ENCODE results near the gene RAD54L2.
"Not testable (repeated sequence)": the region's sequence is repeated elsewhere in the genome, so short reads cannot be mapped to it uniquely, and the experiment has no call there.

RAD54L2 gene, protein sequence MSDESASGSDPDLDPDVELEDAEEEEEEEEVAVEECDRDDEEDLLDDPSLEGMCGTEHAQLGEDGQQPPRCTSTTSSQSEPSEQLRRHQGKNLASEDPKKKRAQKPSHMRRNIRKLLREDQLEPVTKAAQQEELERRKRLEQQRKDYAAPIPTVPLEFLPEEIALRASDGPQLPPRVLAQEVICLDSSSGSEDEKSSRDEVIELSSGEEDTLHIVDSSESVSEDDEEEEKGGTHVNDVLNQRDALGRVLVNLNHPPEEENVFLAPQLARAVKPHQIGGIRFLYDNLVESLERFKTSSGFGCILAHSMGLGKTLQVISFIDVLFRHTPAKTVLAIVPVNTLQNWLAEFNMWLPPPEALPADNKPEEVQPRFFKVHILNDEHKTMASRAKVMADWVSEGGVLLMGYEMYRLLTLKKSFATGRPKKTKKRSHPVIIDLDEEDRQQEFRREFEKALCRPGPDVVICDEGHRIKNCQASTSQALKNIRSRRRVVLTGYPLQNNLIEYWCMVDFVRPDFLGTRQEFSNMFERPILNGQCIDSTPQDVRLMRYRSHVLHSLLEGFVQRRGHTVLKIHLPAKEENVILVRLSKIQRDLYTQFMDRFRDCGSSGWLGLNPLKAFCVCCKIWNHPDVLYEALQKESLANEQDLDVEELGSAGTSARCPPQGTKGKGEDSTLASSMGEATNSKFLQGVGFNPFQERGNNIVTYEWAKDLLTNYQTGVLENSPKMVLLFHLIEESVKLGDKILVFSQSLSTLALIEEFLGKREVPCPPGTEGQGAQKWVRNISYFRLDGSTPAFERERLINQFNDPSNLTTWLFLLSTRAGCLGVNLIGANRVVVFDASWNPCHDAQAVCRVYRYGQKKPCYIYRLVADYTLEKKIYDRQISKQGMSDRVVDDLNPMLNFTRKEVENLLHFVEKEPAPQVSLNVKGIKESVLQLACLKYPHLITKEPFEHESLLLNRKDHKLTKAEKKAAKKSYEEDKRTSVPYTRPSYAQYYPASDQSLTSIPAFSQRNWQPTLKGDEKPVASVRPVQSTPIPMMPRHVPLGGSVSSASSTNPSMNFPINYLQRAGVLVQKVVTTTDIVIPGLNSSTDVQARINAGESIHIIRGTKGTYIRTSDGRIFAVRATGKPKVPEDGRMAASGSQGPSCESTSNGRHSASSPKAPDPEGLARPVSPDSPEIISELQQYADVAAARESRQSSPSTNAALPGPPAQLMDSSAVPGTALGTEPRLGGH (N-terminal part only)

DNA sequence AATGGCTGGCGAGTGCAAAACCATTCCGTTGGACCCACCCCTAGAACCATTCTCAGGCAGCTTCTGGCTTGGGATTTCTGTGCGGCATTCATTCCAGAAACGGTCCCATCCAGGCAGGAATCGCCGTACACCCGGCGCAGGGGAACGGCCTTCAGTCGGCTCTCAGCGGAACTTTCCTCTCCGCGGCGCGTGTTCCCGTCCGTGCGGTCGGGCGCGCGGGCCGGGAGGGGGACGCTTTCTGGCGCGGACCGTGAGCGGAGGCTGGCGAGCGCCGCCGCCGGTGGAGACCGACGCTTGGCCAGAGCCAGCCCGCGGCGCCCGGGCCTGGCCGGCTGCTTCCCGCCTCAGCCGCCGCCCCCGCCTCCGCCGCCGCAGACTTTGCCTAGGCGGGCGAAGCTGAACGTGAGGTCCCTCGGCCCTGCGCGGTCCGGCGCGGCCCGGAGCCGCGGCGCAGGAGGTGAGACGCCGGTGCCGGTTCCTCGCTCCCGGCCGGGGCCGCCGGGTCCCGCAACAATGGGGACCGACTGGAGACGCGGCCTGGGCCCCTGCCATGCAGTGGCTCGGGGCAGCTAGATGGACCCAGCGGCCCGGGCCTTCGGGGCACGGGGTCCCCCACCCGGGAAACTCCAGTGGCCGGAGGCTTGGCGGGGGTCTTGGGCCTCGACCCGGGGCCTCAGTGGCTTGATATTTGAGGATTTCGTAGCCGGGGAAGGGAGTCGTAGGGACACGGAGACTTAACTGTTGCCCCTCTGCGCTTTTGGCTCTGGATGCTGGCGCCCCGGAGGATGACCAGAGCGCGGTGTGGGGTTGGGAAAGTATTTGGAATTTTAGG is at the start of gene RAD54L2:
Gene RAD54L2, plus strand, starts transcription at position 261 of the 832 bp plus-strand sequence. CDS start 51,702 bp downstream, outside the sequence.
- peak; percentile 97 for DNase-seq (ENCODE audit: low spot score)

DNA sequence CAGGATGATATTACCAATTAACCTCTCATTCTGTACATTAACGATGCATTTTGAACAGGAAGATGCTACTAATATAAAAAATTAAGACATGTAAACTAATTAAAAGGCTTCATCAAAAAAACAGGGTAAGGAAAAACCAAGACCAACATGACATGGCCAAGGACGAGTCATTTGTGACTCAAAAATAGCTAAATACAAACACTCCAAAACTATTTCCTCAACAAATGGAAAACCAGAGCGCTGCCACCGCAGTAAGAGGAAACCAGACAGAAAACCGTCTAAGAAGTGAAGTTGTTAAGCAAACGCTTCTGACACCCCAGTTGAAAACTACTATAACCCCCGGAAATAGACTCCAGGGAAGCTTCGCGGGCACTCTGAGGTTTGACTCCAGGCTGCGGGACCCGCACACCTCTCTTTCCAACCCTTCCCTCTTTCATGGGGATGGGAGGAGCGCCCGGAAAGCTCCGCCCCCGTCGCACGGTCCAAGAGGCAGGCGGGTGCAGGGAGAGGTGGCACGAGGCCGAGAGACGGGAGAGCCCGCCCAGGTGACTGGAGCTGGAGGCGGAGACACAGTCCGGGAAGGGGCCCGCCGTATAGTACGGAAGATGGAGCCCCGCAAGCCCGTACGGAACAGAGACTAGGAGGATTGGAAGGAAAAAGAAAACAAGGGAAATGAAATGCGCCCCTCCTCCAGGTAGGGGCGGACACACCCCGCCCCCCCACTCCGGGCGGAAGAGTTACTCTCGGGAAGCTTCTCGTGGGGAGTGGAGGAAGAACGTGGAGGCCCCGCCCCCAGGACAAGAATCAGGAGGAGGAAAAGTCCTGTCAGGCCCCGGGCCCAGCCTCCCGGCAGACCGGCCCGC is 39.4 kb upstream of the RAD54L2 start:
- DNase-seq (ENCODE audit: low spot score) = peak; percentile 95

DNA sequence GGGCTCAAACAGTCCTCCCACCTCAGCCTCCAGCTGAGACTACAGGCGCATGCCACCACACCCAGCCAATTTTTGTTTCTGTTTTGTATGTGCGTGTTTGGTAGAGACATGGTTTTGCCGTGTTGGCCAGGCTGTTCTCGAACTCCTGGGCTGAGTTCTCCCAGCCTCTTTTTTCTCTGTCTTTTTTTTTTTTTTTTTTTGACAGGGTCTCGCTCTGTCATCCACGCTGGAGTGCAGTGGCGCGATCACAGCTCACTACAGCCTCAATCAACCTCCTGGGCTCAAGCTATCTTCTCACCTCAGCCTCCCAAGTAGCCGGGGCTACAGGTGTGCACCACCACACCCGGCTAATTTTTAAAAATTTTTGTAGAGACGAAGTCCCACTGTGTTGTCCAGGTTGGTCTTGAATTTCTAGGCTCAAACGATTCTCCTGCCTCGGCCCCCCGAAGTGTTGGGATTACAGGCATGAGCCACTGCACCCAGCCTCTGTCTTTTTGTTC is 37.8 kb upstream of the RAD54L2 start:
- no peak for DNase-seq (ENCODE audit: low spot score)

DNA sequence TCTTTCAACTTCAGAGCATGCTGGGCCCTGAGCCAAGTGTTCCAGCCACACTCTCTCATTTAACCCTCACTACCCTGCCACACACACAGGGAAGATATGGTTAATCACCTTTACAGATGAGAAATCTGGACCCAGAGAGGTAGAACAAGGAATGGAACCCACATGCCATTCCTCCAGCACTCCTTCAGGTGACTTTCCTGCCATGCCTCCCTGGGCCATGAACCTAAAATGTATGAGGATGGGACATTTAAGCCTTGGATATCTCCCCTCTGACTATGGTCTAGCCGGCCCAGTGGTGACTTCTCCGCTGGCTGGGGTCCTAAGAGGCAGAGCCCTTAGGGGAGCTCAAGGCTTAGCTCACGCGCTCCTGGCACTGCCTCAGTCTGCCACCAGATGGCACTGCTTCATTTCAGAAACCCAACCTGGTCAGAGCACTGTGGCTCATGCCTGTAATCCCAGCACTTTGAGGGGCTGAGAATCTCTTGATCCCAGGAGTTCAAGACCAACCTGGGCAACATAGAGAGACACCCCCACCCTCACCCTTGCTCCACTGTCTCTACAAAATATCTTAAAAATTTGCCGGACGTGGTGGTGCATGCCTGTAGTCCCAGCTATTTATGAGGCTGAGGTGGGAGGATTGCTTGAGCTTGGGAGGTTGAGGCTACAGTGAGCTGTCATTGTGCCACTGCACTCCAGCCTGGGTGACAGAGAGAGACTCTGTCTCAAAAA is 36.5 kb upstream of the RAD54L2 start:
- peak; percentile 74 for DNase-seq (ENCODE audit: low spot score)

DNA sequence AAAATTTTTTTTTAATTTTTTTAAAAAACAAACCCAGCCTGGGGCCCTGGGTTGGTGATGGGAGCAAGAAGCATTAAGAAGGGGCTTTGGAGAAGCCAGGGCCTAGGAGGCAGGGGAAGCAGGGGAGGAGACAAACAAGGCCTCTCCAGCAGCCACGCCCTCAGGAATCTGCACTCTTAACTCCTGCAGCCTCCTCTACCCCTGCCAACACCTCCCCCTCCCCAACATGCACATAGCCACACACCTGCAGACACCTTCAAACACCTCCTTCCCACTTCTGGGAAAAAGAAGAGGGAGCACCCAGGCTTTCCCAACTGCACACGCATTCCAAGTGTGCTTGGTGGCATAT is 36.0 kb upstream of the RAD54L2 start:
- DNase-seq (ENCODE audit: low spot score) = no peak

DNA sequence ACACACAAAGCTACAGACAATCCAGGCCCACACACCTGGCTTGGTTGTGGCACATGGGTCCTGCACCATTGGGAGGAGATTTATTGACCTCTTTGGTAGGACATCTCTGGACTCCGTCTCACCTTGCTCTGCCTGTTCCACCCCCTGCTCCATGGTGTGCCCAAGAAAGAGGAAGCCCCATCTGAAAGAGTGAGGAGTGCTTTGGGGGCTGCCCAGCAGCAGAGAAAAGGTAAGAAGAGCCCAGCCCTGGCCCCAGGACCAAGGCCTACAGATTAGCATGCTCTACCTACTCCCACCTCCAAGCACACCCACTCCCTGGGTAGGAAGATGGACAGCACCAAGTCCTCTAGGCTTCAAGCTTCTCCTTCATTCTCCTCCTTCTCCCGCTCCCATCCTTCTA is 35.5 kb upstream of the RAD54L2 start:
- no peak for DNase-seq (ENCODE audit: low spot score)

DNA sequence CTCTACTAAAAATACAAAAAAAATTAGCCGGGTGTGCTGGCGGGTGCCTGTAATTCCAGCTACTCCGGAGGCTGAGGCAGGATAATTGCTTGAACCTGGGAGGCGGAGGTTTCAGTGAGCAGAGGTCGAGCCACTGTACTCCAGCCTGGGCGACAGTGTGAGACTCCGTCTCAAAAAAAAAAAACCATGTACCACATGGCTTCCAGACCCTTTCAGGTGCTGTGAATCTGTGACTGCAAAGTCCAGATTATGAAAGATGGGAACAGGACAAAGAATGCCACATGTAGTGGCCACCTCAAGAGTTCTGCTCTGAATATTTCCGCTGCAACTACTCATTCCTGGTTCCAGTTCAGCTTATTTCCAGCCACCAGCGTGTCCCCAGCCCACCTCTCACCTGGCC is 30.3 kb upstream of the RAD54L2 start:
- DNase-seq (ENCODE audit: low spot score) = no peak

DNA sequence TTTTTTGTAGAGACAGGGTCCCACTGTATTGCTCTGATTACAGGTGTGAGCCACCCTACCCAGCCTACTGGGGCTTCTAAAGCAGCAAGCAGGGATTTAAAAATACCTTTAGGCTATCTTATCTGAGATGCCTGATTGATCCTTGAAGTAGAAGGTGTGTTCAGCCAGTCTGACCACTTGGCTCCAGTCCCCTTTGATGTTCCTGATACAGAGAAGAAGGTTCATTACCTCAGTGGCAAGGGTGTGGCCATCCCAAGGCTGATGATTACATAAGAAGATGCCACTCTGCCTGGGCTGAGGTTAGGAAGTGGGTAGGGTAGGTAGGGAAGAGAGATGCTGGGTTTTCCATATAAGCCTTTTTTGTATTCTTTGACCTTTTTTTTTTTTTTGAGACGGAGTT is 27.5 kb upstream of the RAD54L2 start:
- no peak for DNase-seq (ENCODE audit: low spot score)

DNA sequence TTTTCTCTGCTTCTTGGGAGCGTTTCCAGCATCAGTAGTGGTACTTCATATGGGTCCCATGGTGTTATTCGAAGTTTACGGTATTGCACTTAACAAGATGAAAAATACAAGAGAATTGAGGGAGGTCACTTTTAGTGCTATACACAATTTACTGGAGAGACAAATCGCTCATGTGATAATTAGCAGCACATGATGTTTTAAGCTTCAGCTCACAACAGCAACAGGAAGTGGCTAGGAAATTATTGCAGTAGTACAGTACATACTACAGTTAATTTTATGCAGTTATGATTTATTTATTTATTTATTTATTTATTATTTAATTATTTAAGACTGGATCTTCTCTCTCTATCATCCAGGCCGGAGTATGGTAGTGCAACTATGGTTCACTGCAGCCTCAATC is 24.3 kb upstream of the RAD54L2 start:
- DNase-seq (ENCODE audit: low spot score) = no peak

DNA sequence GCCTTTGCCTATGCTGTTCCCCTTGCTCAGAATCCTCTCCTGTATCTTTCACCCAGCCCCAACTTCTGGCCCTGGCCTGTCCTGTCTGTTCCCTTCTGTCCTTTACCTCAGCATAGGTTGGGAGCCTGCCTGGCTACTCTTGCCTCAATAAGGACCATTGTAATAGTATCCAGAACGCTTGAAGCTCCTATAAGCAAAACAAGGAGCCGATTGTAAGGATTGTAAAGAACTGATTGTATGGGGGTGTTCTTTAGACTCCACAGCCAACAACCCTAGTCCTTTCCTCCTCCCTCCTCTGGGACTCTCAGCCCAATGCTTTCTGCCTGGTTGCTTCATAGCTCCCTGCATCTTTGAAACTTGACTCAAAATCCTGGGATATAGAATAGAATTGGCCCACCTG is 18.7 kb upstream of the RAD54L2 start:
- DNase-seq (ENCODE audit: low spot score) = no peak

DNA sequence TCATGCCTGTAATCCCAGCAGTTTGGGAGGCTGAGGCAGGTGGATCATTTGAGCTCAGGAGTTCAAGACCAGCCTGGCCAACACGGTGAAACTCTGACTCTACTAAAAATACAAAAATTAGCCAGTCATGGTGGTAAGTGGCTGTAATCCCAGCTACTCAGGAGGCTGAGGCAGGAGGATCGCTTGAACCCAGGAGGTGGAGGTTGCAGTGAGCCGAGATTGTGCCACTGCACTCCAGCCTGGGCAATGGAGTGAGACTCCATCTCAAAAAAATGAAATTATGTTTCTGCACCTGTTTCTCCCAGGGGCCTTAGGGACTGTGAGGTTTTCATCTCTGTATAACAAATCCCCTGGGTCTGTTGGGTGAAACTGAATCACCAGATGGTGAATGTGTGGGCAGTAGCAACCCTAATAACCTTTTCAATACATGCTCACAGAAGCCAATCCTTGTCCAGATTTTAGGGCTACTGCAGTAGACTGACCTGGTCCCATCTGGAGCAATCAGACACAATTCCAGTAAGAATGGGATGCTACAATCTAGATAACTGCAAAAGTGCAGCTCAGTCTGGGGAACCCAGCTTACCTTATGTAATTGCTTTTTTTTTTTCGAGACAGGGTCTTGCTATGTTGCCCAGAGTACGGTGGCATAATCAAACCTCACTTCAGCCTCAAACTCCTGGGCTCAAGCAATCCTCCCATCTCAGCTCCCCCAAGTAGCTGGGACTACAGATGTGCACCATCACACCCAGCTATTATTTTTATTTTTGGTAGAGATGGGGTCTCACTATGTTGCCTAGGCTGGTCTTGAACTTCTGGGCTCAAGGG is 17.4 kb upstream of the RAD54L2 start:
- DNase-seq (ENCODE audit: low spot score) = not testable (repeated sequence)

DNA sequence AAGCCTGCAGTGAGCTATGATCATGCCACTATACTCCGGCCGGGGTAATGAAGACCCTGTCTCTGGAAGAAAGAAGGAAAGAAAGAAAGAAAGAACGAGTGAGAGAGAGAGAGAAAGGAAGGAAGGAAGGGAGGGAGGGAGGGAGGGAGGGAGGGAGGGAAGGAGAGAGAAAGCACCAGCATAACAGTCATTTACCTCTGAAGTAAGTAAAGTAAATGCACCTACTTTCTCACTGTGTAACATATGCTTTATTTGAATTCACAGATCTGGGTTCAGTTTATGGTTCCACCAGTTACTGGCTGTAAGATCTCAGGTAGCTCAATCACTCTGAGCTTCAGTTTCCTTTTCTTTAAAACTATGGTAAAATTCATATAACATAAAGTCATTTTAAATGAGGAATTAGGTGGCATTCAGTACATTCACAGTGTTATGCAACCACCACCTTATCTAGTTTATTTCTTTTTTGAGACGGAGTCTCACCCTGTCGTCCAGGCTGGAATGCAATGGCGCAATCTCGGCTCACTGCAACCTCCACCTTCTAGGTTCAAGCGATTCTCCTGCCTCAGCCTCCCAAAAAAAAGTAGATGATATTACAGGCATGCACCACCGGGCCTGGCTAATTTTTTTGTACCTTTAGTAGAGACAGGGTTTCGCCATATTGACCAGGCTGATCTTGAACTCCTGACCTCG is 16.1 kb upstream of the RAD54L2 start:
- no peak for DNase-seq (ENCODE audit: low spot score)

DNA sequence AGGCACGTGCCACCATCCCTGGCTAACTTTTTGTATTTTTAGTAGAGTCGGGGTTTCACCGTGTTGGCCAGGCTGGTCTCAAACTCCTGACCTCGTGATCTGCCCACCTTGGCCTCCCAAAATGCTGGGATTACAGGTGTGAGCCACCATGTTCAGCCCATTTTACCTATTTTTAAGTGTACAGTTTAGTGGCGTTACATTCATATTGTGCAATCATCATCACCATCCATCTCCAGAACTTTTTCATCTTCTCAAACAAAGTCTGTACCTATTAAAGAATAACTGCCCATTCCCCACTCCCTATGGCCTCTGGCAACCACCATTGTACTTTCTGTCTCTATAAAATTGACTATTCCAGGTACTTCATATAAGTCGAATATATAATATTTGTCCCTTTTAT is 13.6 kb upstream of the RAD54L2 start:
- DNase-seq (ENCODE audit: low spot score) = not testable (repeated sequence)

DNA sequence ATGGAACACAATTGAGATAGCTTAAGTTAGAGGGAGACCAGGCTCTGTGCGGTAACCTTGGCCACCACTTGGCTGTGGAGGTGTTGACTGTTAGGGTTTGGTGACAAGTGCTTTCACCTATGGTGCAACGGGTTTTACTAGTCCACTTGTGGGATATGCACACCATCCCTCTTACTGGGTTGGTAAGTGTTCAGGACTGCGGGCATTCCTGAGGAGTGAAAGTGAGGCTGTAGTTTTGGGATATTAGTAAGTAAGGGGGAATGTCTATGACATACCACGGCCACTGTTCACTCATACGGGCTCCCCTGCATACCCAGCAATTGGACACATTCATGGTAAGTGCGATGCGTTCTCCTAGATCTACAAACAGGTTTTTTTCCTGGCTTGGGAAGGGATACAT is 8.0 kb upstream of the RAD54L2 start:
- DNase-seq (ENCODE audit: low spot score) = no peak

DNA sequence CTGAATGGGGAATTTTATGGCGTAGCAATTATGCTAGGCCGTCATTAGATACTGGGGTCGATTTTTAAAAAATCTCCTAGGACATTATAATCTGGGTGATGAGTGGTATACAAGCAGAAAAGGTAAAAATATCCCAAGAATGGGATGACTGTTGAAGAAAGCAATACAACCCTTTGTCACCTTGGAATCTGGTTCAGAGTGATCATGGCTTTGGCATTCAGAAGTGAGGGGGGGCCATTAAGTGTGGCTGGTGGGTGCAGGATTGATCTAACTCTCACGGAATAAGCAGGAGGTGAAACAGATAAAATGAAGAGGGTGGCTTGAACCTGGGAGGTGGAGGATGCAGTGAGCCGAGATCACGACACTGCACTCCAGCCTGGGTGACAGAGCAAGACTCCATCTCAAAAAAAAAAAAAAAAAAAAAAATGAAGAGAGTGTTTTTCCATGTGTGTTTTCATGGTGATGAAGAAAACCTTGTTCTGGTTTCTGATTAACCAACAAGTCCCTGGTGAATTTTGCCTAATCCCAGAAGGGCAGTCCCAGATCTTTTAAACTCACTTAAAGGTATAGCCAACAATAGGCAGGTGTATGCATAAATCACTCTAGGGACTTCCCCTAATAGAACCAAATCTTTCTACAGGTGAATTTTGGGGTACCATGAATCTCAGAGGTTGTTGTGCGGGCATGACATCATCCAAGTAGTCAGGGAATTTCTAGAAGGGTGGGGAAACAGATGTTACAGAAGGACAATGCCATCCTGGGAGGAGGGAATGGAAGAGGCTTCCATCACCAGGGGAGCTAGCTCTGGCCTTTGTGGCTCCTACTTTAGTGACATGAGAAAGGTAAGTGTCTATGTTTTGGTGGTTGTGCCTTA is 3.1 kb upstream of the RAD54L2 start:
- no peak for DNase-seq (ENCODE audit: low spot score)

DNA sequence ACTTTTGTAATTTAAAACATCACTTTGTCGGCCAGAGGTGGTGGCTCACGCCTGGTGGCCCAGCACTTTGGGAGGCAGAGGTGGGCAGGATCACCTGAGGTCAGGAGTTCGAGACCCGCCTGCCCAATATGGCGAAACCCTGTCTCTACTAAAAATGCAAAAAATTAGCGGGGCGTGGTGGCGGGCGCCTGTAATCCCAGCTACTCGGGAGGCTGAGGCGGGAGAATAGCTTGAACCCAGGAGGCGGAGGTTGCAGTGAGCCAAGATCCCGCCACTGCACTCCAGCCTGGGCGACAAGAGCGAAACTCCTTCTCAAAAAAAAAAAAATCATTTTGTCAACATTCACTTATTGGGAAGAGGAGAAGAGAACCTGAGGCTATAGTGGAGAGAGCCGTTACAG is 888 bp upstream of the RAD54L2 start:
- DNase-seq (ENCODE audit: low spot score) = not testable (repeated sequence)

DNA sequence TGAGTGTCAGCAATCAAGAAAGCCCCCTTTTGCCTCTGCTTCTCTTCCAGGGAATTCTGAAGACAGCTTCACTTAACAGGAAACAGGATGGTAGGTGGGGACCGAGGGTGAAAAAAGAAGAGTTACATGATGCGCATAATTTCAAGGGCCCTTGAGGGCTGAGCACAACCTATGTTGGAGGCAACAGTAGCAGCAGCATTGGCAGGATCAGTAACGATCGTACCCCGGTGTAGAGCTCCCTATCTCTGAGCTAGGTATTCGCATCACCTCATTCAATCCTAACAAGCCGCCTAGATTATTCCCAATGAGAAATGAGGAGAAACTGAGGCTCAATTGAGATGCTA is 432 bp upstream of the RAD54L2 start:
- DNase-seq (ENCODE audit: low spot score) = no peak

Data from AG20443 (cell line).